Astrocyte of the spinal cord (primary cell): Measurements from ENCODE around the gene B4GALT3.

Source experiments
- DNase-seq: peaks from one replicate; pipeline ENCODE4 v3.0.0; 2011; ENCODE audit warnings: low read depth, low spot score
- H3K4me3 ChIP-seq: 2 replicates; pipeline ENCODE4 v1.5.1; 2011; ENCODE audit warnings: low read depth, mild to moderate bottlenecking, low read length, moderate library complexity
- in situ Hi-C: cut with HindIII; loops from 2 replicates; pipeline ENCODE4 v1.10.0; 2017; ENCODE audit warnings: low sequenced_read_pairs
- TF ChIP-seq, protein P1 (sequence below): IDR thresholded peaks from 2 replicates; pipeline ENCODE4 v1.5.1; 2012; ENCODE audit warnings: low read depth, mild to moderate bottlenecking, low read length, inconsistent platforms

Gene B4GALT3

DNA sequence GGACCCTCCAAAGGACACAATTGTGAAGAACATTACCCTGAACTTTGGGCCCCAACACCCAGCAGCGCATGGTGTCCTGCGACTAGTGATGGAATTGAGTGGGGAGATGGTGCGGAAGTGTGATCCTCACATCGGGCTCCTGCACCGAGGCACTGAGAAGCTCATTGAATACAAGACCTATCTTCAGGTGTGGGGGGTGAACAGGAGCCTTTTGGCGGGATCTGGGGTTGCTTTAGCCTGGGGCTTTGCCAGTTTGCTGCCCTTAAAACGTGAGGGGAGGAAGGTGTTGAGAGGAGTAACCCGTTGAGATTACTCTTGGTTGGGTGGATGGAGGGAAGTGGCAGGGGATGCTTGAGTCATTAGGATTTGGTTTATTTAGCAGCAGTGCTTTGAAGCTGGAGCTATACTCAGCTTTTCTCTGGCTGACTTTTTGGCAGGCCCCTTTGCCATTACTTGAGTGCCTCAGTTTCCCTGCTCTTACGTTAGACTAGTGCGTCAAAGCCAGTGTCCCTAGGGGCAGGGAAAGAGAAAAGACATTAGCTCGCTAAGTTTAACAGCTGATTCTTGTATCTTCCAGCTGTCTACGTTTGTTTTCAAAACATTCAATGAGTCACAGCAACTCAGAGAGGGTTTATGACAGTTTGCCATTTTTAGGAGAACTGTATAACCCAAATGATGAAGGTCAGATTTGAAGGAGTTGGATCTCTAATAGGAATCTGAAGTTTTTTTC lies 29.3 kb upstream of the B4GALT3 start:
- TF ChIP-seq, protein P1, sequence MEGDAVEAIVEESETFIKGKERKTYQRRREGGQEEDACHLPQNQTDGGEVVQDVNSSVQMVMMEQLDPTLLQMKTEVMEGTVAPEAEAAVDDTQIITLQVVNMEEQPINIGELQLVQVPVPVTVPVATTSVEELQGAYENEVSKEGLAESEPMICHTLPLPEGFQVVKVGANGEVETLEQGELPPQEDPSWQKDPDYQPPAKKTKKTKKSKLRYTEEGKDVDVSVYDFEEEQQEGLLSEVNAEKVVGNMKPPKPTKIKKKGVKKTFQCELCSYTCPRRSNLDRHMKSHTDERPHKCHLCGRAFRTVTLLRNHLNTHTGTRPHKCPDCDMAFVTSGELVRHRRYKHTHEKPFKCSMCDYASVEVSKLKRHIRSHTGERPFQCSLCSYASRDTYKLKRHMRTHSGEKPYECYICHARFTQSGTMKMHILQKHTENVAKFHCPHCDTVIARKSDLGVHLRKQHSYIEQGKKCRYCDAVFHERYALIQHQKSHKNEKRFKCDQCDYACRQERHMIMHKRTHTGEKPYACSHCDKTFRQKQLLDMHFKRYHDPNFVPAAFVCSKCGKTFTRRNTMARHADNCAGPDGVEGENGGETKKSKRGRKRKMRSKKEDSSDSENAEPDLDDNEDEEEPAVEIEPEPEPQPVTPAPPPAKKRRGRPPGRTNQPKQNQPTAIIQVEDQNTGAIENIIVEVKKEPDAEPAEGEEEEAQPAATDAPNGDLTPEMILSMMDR: no peak
- no peak overlapping the region for H3K4me3 ChIP-seq
- no peak for DNase-seq
- in situ Hi-C loops: loop anchor here (25.0 kb wide), 1 partner anchor 156 kb away; the partner anchor contains the start of gene CFAP126

DNA sequence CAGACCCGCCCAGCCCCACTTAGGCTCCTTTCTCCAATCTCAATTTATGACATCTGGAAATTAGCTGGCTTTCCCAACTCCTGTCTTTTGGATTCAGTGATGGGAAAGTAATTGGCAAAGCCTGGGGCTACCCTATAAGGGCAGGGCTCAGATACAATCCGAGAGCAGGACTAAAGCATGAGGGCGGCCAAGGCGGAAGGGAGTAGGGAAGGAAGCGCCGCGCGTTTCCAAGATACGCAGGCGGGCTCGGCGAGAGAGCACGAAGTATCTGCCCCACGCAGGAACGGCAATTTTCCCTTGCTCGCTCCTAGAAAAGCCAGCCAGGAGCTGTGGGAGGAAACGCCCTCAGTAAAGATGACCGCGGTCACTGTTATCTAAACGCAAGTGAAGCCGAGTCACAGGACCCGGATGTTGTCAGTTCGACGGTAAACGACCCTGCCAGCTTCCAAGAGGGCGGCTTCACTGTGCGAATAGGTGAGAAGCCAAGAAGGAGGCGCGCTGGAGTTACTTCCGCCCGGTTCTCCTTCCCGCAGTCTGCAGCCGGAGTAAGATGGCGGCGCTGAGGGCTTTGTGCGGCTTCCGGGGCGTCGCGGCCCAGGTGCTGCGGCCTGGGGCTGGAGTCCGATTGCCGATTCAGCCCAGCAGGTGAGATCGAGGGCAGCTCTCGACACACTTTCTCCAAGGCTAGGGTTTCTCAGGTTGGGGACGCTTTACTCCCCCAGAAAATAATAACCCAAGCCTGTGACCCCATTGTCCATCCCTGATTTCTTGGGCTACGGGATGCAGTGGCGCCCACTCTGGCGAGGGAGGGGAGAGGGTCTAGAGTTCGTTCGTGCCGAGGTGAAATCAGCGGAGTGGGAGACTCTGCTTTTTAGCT lies 24.8 kb upstream of the B4GALT3 start, which contains the start of gene NDUFS2:
NDUFS2 (plus strand) TSS at position 532 of the 877 bp plus-strand sequence; CDS start at position 551, 19 bp downstream.
- DNase-seq: peak; percentile 99
- in situ Hi-C loops: loop anchor here (25.0 kb wide), 1 partner anchor 160 kb away; the partner anchor contains the start of gene CFAP126
- TF ChIP-seq, protein P1: peak; percentile 34
- peak within 1 kb of the TSS; percentile 63 for H3K4me3 ChIP-seq

DNA sequence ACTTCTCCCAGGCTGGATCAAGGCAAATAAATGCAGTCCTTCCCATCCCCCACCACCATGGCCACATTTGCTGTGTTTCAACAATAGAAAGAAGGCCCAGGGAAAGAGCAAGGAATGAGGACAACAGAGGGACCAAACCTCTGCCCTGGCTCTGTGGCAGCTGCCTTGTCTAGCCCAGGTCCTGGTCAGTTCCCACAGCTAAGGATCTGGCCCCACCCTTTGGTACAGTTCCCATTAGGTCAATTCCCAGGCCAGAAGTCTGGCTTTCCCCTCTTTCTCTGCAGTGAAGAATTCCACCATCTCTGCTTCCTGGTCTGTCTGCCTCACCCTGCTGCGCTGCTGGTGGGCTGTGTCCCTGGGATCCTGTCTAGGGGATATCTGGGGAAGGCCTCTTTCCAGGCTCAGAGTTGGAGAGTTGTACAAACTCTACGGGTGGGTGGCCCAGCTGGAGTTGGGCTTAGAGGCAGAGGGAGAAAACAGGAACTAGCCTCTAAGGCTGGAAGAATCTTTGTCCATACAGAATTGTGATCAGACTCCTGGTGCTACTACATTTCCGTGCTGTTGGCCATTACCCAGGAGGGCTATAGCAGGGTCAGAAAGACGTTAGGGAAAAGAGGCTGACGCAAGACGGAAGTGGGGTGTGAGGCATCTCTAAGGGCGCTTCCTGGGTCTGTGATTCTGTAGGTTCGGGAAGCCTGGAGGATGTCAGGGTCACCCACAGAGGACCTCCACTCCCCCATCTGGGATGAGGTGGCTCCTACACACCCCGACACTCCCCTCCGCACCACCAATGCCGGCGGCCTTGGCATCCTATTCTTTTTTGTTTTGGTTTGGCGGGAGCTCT lies 23.9 kb upstream of the B4GALT3 start:
- peak overlapping the region; percentile 63 for H3K4me3 ChIP-seq
- TF ChIP-seq, protein P1: no peak
- in situ Hi-C loops: loop anchor here (25.0 kb wide), 1 partner anchor 161 kb away; the partner anchor contains the start of gene CFAP126
- DNase-seq: peak; percentile 24

DNA sequence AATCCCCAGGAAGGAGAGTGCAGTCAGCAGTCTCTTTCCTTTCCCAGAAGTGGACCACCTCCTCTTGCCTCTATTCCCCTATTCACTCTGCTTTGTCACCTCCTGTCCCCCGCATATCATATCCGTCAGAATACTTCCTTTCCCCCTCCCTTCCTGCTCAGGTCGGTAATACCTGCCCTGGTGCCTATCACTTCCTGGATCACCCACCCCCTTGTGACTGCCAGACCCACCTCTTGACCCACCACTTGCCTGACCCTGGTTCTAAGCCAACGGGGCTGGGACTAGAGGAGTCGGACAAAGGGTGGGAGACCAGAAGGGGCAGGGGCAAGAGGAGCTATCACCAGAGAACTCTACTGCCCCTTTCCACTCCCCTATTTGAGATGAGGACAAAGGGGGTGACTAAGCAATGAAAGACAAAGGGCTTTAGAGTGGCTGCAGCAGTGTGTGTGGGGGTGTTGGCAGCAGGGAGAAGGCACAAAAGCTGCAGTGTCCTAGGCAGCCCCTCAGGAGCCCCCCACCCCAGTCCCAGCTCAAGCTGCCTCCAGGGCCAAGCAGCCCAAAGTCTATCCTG lies 23.2 kb upstream of the B4GALT3 start:
- no peak overlapping the region for H3K4me3 ChIP-seq
- no peak for DNase-seq
- in situ Hi-C loops: loop anchor here (25.0 kb wide), 1 partner anchor 162 kb away; the partner anchor contains the start of gene CFAP126

DNA sequence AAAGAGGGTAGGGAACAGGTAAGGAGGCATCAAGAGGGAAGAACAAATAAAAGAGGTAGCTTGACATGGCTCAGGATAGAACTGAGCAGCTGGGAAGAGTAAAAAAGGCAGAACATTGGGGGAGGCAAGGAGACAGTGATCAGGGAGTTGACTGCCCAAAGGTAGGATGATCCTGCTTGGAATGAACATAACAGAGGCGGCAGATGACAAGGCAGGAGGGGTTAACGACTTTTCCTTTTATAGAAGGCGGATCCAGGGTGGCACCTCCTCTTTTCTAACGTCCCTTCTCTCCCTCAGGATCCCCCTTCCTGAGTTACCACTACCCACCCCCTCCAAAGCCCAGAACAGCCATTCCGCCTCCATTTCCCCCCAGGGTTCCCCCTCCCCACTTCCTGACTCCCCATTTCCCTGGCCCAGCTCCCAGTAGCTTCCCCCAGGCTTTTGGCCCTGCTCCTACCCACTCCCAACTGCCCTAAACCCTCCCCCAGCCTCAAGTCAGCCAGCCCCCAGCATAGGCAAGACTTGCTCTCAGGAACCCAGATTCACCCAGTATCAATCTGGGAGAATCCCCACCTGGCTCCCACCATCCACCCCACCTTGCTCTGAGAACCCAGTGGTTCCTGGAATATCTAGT lies 22.3 kb upstream of the B4GALT3 start:
- TF ChIP-seq, protein P1: no peak
- no peak for DNase-seq
- no peak overlapping the region for H3K4me3 ChIP-seq
- in situ Hi-C loops: loop anchor here (25.0 kb wide), 1 partner anchor 163 kb away; the partner anchor contains the start of gene CFAP126

More for the DNA sequence above, 23.2 kb upstream of the B4GALT3 start:
- TF ChIP-seq, protein P1: no peak
